Mesendoderm (in vitro differentiated cells): ENCODE results near the gene RFX1.
"Not testable (repeated sequence)": the region's sequence is repeated elsewhere in the genome, so short reads cannot be mapped to it uniquely, and the experiment has no call there.

Experiments used
- DNase-seq: peaks from one replicate; pipeline ENCODE4 v3.0.0; 2013
- H2AK5ac ChIP-seq: 2 replicates; pipeline ENCODE4 v1.6.1; 2013; ENCODE audit warnings: low read length, inconsistent platforms
- H2BK120ac ChIP-seq: 2 replicates; pipeline ENCODE4 v1.6.1; 2013; ENCODE audit warnings: low read depth, mild to moderate bottlenecking, low read length, moderate library complexity, mixed read lengths
- H2BK15ac ChIP-seq: replicated peaks from 2 replicates; pipeline ENCODE4 v1.6.1; 2013; ENCODE audit warnings: low read depth, mild to moderate bottlenecking, moderate library complexity
- H2BK5ac ChIP-seq: 2 replicates; pipeline ENCODE4 v1.6.1; 2013; ENCODE audit warnings: low read length, inconsistent platforms
- H3K18ac ChIP-seq: 2 replicates; pipeline ENCODE4 v1.6.1; 2013; ENCODE audit warnings: mild to moderate bottlenecking, low read length, mixed read lengths
- H3K23ac ChIP-seq: one replicate; pipeline ENCODE4 v1.6.1; 2013; ENCODE audit warnings: low read length
- H3K27ac ChIP-seq: 2 replicates; pipeline ENCODE4 v1.5.1; 2013; ENCODE audit warnings: low read depth, mild to moderate bottlenecking, inconsistent platforms, low read length, moderate library complexity
- H3K27me3 ChIP-seq: 2 replicates; pipeline ENCODE4 v1.6.1; 2013; ENCODE audit warnings: low read length, control low read depth, mild to moderate bottlenecking, inconsistent platforms; ENCODE audit not compliant: insufficient read depth, poor library complexity
- H3K36me3 ChIP-seq: 2 replicates; pipeline ENCODE4 v1.6.1; 2013; ENCODE audit warnings: low read length, inconsistent platforms; ENCODE audit not compliant: control insufficient read depth, insufficient read depth
- H3K4ac ChIP-seq: one replicate; pipeline ENCODE4 v1.6.1; 2013; ENCODE audit warnings: low read depth, mild to moderate bottlenecking, low read length, moderate library complexity
- H3K4me1 ChIP-seq: 2 replicates; pipeline ENCODE4 v1.6.1; 2013; ENCODE audit warnings: low read depth, low read length, inconsistent platforms; ENCODE audit not compliant: control insufficient read depth
- H3K4me2 ChIP-seq: 2 replicates; pipeline ENCODE4 v1.6.1; 2013; ENCODE audit warnings: low read length
- H3K4me3 ChIP-seq: 2 replicates; pipeline ENCODE4 v1.5.1; 2013; ENCODE audit warnings: mild to moderate bottlenecking, low read length
- H3K56ac ChIP-seq: one replicate; pipeline ENCODE4 v1.6.1; 2013; ENCODE audit warnings: low read length
- H3K79me1 ChIP-seq: 2 replicates; pipeline ENCODE4 v1.6.1; 2013; ENCODE audit warnings: low read length, inconsistent platforms
- H3K79me2 ChIP-seq: 2 replicates; pipeline ENCODE4 v1.6.1; 2013; ENCODE audit warnings: mild to moderate bottlenecking, low read length; ENCODE audit not compliant: control insufficient read depth, insufficient read depth
- H3K9ac ChIP-seq: 2 replicates; pipeline ENCODE4 v1.6.1; 2013; ENCODE audit warnings: low read length, inconsistent platforms
- H4K5ac ChIP-seq: one replicate; pipeline ENCODE4 v1.6.1; 2013; ENCODE audit warnings: low read length
- H4K8ac ChIP-seq: one replicate; pipeline ENCODE4 v1.6.1; 2013; ENCODE audit warnings: low read depth, mild to moderate bottlenecking, control low read depth, low read length, moderate library complexity
- WGBS: extraction: QIAGEN DNeasy Blood & Tissue Kit; methylation state at CpG from one replicate; pipeline ENCODE4 v1.1.7; 2013; ENCODE audit warnings: low lambda C conversion rate, missing lambda C conversion rate; ENCODE audit not compliant: insufficient coverage; ENCODE audit errors: extremely low coverage; 5-methylcytosine and 5-hydroxymethylcytosine counted together

Gene RFX1

DNA sequence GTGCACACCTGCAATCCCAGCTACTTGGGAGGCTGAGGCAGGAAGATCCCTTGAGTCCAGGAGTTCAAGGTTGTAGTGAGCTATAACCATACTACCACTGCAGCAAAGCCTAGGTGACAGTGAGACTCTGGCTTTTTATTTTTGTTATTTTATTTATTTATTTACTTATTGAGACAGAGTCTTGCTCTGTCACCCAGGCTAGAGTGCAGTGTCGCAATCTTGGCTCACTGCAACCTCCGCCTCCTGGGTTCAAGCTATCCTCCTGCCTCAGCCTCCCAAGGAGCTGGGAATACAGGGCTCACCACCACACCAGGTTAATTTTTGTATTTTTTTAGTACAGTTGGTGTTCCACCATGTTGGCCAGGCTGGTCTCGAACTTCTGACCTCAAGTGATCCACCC is 32.6 kb downstream of the RFX1 start:
- not testable (repeated sequence) for H2AK5ac ChIP-seq, H3K9ac ChIP-seq, H3K4ac ChIP-seq, H3K56ac ChIP-seq, H3K27me3 ChIP-seq, H3K4me2 ChIP-seq, H3K79me1 ChIP-seq, H4K8ac ChIP-seq, H2BK15ac ChIP-seq, DNase-seq, H3K79me2 ChIP-seq, H3K4me3 ChIP-seq, H3K36me3 ChIP-seq, H3K23ac ChIP-seq, H4K5ac ChIP-seq, H3K18ac ChIP-seq, H3K4me1 ChIP-seq, H2BK5ac ChIP-seq, H2BK120ac ChIP-seq, H3K27ac ChIP-seq
- WGBS, result no CpG with 5 or more reads among the region's 3 CpGs

DNA sequence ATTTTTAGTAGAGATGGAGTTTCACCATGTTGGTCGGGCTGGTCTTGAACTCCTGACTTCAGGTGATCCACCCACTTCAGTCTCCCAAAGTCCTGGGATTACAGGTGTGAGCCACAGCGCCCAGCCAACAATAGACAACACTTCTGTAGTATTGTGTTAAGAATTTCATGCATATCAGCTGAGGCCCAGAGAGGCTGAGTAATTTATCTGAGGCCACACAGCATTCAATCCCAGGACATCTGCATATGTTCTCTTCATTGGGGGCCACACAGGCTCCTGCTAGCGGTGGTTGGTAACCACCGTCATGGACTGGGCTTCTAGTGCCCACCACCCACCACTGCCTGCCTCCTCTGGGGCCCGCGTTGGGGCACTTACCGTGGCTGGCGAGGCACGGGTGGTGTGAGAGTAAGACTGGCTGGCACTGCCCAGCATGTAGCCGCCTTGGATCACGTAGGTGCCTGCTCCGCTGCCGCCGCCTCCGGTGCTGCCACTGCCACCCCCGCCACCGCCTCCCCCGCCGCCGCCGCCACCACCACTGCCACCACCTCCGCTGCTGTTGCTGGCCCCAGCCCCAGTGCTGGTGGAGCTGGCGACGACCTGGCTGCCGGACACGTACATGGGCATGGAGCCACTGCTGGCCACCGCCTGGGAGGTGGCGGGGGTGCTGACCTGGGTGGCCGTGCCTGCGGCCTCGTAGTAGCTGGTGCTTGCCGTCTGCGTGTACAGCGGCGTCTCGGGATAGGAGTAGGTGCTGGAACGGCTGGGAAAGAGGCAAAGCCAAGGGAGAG is 33.6 kb downstream of the RFX1 start:
- peaks cover 4% of the 10 kb centered on the region for H3K36me3 ChIP-seq
- no peak overlapping the region for H3K23ac ChIP-seq
- no CpG with 5 or more reads among the region's 37 CpGs for WGBS

DNA sequence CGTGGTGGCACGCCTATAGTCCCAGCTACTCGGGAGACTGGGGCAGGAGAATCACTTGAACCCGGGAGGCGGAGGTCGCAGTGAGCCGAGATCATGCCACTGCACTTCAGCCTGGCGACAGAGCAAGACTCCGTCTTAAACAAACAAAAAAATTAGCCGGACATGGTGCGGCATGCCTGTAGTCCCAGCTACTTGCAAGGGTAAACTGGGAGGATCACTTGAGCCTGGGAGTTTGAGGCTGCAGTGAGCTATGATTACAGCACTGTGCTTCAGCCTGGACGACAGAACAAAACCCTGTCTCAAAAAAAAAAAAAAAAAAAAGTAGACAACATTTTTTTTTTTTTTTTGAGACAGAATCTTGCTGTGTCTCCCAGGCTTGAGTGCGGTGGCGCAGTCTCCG is 34.3 kb downstream of the RFX1 start:
- not testable (repeated sequence) for H3K36me3 ChIP-seq, H3K79me1 ChIP-seq, H3K23ac ChIP-seq, H2BK15ac ChIP-seq, DNase-seq, H2BK120ac ChIP-seq, H4K5ac ChIP-seq, H2BK5ac ChIP-seq, H3K4me2 ChIP-seq, H3K9ac ChIP-seq, H3K18ac ChIP-seq, H3K27ac ChIP-seq, H3K4me1 ChIP-seq, H3K4me3 ChIP-seq, H3K79me2 ChIP-seq, H4K8ac ChIP-seq, H3K56ac ChIP-seq, H2AK5ac ChIP-seq, H3K27me3 ChIP-seq, H3K4ac ChIP-seq
- WGBS, result no CpG with 5 or more reads among the region's 15 CpGs

More for the DNA sequence above, 33.6 kb downstream of the RFX1 start:
- no peak overlapping the region for H3K4ac ChIP-seq
- no peak overlapping the region for H2BK120ac ChIP-seq
- no peaks in the 10 kb centered on the region for H3K79me2 ChIP-seq
- H3K18ac ChIP-seq, result no peak overlapping the region
- no peak overlapping the region for H3K9ac ChIP-seq
- H2BK15ac ChIP-seq, result no peak overlapping the region
- H3K27me3 ChIP-seq, result no peaks in the 10 kb centered on the region
- H4K5ac ChIP-seq, result no peak overlapping the region
- H3K4me3 ChIP-seq, result no peak overlapping the region
- H3K4me1 ChIP-seq, result no peaks in the 10 kb centered on the region
- H2AK5ac ChIP-seq, result no peak overlapping the region
- H4K8ac ChIP-seq, result no peak overlapping the region
- H3K56ac ChIP-seq, result no peak overlapping the region
- H3K4me2 ChIP-seq, result no peak overlapping the region
- DNase-seq, result no peak
- H3K79me1 ChIP-seq, result no peaks in the 10 kb centered on the region
- H3K27ac ChIP-seq, result no peak overlapping the region
- no peak overlapping the region for H2BK5ac ChIP-seq

DNA sequence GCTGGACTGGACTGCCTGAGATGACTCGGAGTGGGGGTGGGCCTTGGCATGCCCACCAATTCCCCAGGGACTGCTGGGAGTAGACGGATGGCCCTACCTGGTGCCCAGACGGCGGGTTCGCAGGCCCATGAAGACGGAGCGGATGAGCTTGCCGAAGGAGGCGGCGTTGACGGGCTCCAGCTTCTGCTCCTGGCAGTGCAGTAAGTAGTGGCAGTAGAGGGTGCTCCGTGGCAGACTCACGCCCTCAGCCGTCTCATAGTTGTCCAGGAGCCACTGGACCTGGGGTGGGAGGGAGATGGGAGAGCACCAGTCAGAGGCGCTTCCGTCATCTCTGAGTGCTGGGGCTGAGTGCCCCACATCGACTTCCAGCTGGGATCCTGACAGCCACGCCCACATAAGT is 36.2 kb downstream of the RFX1 start:
- Histone ChIP-seq H3K18ac (no peak overlapping the region), H2AK5ac (no peak overlapping the region), H4K5ac (no peak overlapping the region), H3K79me1 (no peaks in the 10 kb centered on the region), H3K27me3 (no peaks in the 10 kb centered on the region), H3K56ac (no peak overlapping the region), H2BK120ac (no peak overlapping the region), H3K4me1 (no peaks in the 10 kb centered on the region), H3K4me3 (no peak overlapping the region), H4K8ac (no peak overlapping the region), H3K23ac (no peak overlapping the region), H3K27ac (no peak overlapping the region), H2BK5ac (no peak overlapping the region), H2BK15ac (no peak overlapping the region), H3K79me2 (no peaks in the 10 kb centered on the region), H3K4ac (no peak overlapping the region), H3K9ac (no peak overlapping the region), H3K4me2 (no peak overlapping the region), H3K36me3 (peaks cover 6% of the 10 kb centered on the region)
- no peak for DNase-seq
- no CpG with 5 or more reads among the region's 18 CpGs for WGBS

DNA sequence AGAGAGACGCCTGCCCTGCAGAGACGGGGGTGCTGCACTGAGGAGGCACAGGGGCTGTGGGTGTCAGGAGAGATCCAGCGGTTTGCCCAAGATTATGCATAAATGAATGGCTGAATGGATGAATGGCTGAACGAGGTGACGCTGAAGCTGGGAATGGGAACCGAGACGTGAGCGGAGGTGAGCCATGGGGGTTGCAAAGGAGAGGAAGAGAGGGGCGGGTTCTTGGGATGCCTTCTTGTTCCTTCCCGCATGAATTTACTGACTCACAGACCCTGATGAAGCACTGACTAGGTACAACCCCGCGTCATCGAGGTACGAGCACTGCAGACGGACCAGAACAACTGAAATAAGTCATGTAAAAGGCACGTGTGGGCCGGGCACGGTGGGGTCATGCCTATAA is 37.1 kb downstream of the RFX1 start:
- Histone ChIP-seq H3K36me3 (peaks cover 6% of the 10 kb centered on the region), H3K4ac (no peak overlapping the region), H3K9ac (no peak overlapping the region), H3K18ac (no peak overlapping the region), H3K27ac (no peak overlapping the region), H2BK120ac (no peak overlapping the region), H3K79me1 (no peaks in the 10 kb centered on the region), H2BK5ac (no peak overlapping the region), H3K4me2 (no peak overlapping the region), H2BK15ac (no peak overlapping the region), H2AK5ac (no peak overlapping the region), H3K56ac (no peak overlapping the region), H3K4me1 (no peaks in the 10 kb centered on the region), H3K27me3 (no peaks in the 10 kb centered on the region), H3K79me2 (no peaks in the 10 kb centered on the region), H4K5ac (no peak overlapping the region), H3K23ac (no peak overlapping the region), H3K4me3 (no peak overlapping the region), H4K8ac (no peak overlapping the region)
- no CpG with 5 or more reads among the region's 18 CpGs for WGBS
- no peak for DNase-seq

DNA sequence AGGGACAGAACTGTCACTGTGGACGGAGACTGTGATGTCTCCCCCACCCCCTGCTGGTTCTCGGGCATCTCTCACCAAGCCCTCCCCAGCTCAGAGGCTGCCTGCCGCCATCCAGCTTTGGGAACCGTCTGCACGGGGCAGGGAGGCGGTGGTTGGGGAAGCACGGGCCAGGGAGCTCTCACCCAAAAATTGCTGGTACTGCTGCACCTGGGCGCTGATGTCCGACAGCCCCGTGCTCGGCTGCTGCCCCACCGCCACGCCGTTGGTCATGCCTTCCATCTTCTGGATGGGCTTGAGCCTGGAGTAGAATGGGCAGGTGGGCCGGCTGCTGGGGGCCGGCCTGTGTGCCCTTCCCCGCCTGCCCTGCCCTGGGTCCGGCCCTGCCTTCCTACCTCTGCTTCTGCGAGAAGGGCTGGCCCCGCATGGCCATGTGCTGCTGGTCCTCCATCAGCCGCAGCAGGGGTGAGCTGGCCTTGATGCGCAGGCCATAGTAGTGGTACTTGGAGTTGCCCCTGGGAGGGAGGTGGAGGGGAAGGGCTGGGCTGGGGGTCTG is 37.7 kb downstream of the RFX1 start:
- Histone ChIP-seq H3K4ac (no peak overlapping the region), H4K8ac (no peak overlapping the region), H3K18ac (no peak overlapping the region), H3K27ac (no peak overlapping the region), H2BK5ac (no peak overlapping the region), H3K27me3 (no peaks in the 10 kb centered on the region), H3K4me3 (no peak overlapping the region), H2BK120ac (no peak overlapping the region), H3K23ac (no peak overlapping the region), H3K79me1 (no peaks in the 10 kb centered on the region), H3K4me1 (no peaks in the 10 kb centered on the region), H3K56ac (no peak overlapping the region), H3K4me2 (no peak overlapping the region), H3K79me2 (no peaks in the 10 kb centered on the region), H4K5ac (no peak overlapping the region), H2BK15ac (no peak overlapping the region), H3K36me3 (peaks cover 6% of the 10 kb centered on the region), H3K9ac (no peak overlapping the region), H2AK5ac (no peak overlapping the region)
- WGBS, result no CpG with 5 or more reads among the region's 22 CpGs
- no peak for DNase-seq
